CD4-positive, alpha-beta T cell treated with Interferon gamma for 1 hour (primary cell): ENCODE results near the gene RNF146.
"Not testable (repeated sequence)": the region's sequence is repeated elsewhere in the genome, so short reads cannot be mapped to it uniquely, and the experiment has no call there.

Experiments used
- DNase-seq: peaks from one replicate; pipeline ENCODE4 v3.0.0-alpha.2; 2020

The RNF146 gene

DNA sequence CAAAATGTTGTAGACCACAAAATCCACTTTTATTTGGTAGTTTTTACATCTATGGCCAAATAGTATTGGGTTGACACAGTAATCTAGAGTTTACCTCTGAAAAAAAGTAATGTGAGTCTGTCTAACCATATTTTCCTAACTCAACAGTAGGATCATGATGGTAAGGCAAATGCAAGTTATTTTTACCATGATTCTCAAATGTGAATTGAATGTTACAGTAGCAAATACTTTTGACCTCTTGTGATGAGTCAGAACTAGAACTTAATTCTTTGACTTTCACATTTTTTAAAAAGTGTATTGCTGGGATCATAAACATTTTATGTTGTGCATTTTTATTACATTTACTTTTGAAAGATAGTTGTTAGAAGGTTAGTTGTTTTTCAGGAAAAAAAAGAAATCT lies 22.0 kb downstream of the RNF146 start:
- DNase-seq: no peak

DNA sequence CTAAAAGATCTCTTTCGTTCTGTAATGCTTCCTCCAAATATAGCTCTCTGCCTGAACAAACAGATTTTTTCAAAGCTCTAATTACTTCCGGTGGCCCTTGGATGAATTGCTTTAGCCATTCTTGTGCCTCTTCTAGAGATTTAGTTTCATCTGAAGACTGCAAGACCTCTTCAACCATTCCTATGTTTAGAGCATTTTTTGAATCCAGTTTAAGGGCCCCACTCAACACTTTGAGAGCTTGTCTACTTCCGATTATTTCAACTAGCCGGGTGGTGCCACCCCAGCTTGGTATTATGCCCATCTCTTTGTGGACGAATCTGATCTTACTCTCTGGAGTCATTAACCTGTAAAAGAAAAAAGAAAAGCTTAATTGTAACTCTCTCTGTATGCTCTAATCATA lies 23.3 kb downstream of the RNF146 start:
- no peak for DNase-seq

DNA sequence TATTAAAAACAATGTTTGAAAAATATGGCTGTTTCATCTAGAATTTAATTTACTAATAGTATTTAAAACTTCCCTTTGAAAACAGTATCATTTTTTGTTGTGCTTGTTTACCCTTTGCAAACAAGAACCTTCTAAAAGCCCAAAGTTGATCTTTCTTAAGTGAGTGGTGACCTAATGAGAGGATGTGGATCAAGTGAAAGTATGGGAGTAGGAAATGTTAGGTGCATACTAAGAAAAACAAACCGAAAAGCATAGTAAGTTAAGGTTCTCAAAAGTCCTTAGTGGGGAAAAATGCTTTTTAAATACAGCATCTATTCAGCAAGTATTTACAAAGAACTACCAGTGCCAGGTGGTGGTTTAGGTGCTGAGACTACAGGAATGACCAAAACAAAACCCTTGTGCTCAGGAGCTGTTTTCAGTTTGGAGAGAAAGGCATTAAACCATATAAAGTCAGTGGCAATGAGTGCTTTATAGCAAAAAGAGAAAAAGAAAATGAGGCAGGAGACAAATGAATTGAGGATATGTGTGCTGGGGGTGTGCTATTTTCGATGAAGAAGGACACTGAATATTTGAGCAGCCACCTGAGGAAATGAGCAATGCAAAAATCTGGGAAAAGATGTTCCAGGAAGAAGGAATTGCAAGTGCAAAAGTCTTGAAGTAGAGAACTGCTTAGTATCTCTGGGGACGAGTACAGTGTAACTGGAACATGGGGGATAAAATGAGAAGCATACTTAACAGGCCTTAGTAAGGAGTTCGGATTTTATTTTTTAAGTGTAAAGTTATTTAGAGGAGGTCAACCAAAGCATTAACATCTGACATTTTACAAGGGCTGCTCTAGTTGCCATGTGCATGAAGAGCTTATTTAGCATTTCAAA lies 24.0 kb downstream of the RNF146 start:
- no peak for DNase-seq

GRCh38 chr6:127291495-127291894 lies 24.8 kb downstream of the RNF146 start:
- DNase-seq: no peak

DNA sequence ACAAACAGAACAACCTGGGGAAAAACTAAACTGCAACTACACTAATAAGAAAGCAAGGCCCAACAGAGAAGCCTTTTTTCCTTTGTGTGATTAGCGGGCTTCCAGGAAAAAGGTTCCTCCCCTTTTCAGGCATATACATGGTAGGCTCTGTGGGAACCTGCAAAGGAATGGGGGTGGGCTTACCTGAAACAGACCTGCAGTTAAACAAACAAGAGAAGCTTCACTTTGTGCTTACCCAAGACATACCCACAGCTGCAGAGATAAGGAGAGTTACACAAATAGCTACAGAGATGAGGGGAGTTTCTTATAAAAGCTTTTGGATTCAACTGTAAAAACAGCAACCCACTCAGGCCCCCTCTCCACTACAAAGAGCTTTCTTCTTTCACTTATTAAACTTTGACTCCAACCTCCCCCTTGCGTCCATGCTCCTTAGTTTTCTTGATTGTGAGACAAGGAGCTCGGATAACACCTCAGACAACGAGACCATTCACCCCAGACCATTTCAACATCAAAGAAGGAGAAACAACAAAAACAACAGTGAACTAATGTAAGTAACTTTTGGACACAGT lies 30.9 kb downstream of the RNF146 start:
- DNase-seq: no peak

GRCh38 chr6:127298475-127298874 lies 31.8 kb downstream of the RNF146 start:
- DNase-seq: no peak

DNA sequence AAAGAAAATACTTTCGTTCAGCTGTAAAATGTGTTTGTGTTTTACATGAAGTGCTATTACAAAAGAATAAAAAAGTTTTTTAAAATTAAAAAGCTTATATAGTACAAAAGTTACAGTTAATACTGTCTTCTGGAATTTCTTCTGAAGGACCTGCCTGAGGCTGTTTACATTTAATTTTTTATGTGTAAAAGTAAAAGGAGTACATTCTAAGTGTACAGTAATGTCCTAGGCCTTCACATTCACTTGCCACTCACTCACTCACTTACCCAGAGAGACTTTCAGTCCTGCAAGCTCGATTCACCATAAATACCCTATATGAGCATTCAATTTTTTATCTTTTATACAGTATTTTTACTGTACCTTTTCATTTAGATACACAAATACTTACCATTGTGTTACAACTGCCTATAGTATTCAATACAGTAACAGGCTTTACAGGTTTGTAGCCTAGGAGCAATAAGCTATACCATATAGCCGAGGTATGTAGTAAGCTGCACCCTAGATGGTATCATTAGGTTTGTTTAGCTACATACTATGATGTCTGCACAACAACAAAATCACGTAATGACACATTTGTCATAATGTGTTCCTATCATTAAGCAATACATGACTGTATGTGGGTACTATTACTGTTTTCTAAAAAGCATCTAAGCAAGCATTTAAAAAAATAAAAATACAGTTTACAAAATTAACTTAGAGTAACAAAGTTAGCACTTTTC lies 33.0 kb downstream of the RNF146 start:
- DNase-seq: no peak

DNA sequence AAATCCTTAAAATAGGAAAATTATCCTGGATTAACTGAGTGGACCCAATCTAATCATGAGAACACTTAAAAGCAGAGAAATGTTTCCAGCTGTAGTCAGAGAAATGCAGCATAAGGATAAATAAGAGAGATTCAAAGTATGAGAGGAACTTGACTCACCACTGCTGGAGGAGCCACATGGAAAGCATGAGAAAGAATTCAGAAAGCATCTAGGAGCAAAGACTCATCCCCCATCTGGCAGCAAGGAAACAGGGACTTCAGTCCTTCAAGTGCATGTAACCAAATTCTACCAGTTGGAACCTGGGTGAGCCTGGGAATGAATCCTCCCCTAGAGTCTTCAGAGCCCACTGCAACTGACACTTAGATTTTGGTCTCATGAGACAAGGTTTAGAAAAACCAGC lies 33.7 kb downstream of the RNF146 start:
- no peak for DNase-seq

DNA sequence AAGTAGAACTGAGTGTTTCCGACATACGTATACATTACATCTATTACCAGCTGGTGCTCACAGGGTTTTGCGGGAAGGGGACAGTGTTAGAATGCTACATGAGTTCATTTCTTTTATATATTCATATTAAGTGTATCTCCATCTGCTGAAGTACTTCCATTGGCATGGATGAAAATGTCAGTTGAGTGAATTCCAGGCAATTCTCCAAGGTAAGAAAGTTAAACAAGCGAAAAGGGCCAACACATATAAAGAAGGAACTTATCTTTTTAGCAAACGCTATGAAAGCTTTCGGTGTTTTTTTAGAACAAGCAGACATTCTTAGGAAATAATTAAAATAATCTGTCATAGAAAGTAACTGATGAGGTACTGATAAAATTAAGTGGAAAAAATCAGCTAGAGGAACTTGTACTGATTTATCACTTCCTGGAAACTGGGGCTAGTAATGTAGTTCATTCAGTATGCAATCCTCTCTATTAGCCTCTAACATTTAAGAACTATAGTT lies 34.6 kb downstream of the RNF146 start:
- no peak for DNase-seq

- peak; percentile 13 for DNase-seq
Measured at GRCh38 chr6:127302728-127303660, 36.3 kb downstream of the RNF146 start.

DNA sequence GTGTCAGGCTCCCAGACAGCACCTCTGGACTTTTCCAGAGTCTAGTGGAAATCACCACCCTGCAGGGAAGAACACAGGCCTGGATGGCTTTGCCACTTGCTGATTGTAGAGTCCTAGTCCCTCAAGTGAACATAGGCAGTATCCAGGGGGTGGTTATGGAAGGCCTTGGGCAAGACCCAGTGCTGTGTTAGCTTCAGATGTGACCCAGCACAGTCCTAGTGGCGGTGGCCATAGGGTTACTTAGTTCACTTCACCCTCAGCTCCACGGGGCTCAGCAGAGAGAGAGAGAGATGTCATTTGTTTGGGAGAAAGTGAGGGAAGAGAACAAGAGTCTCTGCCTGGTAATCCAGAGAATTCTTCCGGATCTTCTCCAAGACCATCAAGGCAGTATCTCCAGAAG lies 37.3 kb downstream of the RNF146 start:
- no peak for DNase-seq

DNA sequence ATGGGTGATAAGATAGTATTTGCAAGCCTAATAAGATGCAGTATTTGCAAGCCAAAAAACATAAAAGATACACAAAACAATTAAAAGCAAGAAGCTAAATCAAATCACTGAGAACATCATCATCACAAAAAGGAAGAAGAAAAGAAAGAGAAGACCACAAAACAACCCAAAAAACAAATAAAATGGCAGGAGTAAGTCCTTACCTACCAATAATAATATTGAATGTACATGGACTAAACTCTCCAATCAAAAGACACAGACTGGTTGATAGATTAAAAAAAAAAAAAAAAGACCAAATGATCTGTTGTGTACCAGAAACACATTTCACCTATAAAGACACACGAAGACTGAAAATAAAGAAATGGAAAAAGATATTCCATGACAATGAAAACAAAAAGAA lies 39.1 kb downstream of the RNF146 start:
- no peak for DNase-seq

- no peak for DNase-seq
Measured at GRCh38 chr6:127317388-127318128, 50.9 kb downstream of the RNF146 start.

DNA sequence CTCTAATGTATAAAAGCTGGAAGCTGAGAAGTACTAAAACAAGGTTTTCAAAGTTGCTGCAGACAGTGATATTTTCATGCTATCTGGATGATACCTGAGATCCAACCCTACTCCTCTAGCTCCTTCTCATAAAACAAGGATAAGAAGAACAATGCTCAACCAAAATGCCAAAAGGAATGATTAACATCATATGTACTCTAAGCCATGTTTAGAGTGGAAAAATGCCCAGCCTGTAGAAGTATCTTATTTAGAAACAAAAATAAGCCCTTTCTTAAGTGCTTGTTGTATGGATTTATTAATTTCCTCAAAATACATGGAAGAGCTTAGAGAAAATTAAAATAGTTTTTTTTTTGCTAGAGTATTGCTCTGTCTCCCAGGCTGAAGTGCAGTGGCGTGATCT lies 53.0 kb downstream of the RNF146 start:
- DNase-seq: no peak

GRCh38 chr6:127328043-127328609 lies 61.5 kb downstream of the RNF146 start:
- no peak for DNase-seq

GRCh38 chr6:127331256-127331655 lies 64.6 kb downstream of the RNF146 start:
- not testable (repeated sequence) for DNase-seq

GRCh38 chr6:127332383-127332961 lies 65.8 kb downstream of the RNF146 start:
- DNase-seq: no peak
